Epithelial cell of esophagus (primary cell): ENCODE measurements around the gene RAP1B.

ENCODE experiments used
- DNase-seq: peaks from one replicate; pipeline ENCODE4 v3.0.0; 2010; ENCODE audit warnings: low read depth
- H3K4me3 ChIP-seq: 2 replicates; pipeline ENCODE4 v1.5.1; 2011; ENCODE audit warnings: mild to moderate bottlenecking, low read length, control low read depth
- TF ChIP-seq, protein P1 (sequence below): IDR thresholded peaks from 2 replicates; pipeline ENCODE4 v1.5.1; 2011; ENCODE audit warnings: low read depth, mild to moderate bottlenecking, low read length, control low read depth, inconsistent platforms; ENCODE audit not compliant: insufficient read depth; ENCODE audit errors: missing control alignments

Gene RAP1B

DNA sequence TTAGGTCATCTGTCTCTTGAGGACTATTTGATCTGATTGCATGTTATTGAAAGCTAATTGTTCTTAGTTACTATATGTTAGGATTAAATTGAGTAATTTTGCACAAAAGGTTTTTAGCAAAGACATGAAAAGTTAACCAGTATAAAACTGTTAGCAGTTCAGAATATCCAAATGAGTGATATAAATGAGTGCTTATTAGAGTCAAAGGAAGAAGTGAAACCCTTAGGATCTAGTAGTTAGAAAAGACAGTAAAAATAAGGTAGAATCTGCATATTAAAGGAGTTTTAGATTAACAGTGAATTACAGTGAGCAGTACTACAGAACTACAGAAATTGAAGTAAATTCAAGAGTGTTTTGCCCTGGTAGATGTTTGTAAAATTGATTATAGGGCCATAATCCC, 12.4 kb downstream of the RAP1B start:
- DNase-seq, result no peak
- TF ChIP-seq, protein P1, sequence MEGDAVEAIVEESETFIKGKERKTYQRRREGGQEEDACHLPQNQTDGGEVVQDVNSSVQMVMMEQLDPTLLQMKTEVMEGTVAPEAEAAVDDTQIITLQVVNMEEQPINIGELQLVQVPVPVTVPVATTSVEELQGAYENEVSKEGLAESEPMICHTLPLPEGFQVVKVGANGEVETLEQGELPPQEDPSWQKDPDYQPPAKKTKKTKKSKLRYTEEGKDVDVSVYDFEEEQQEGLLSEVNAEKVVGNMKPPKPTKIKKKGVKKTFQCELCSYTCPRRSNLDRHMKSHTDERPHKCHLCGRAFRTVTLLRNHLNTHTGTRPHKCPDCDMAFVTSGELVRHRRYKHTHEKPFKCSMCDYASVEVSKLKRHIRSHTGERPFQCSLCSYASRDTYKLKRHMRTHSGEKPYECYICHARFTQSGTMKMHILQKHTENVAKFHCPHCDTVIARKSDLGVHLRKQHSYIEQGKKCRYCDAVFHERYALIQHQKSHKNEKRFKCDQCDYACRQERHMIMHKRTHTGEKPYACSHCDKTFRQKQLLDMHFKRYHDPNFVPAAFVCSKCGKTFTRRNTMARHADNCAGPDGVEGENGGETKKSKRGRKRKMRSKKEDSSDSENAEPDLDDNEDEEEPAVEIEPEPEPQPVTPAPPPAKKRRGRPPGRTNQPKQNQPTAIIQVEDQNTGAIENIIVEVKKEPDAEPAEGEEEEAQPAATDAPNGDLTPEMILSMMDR, result no peak

DNA sequence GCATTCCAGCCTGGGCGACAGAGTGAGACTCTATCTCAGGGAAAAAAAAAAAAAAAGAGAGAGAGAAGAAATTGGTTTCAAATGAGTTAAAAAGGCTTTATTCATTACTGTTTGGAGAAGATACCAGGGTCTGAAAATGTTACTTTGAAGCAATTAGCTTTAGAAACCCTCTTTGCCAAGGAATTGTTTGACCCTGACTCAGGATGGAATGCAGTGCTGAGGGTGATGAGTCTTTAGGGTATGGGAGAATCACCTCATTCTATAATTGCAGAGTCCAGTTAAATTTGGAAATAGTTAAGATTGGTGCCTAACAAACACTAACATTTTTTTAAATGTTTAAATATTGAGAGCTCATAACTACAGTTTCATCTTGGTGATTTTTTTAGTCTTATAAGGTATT, 13.3 kb downstream of the RAP1B start:
- no peak for DNase-seq
- no peak overlapping the region for H3K4me3 ChIP-seq
- TF ChIP-seq, protein P1, result no peak

More for the DNA sequence above, 12.4 kb downstream of the RAP1B start:
- no peak overlapping the region for H3K4me3 ChIP-seq

DNA sequence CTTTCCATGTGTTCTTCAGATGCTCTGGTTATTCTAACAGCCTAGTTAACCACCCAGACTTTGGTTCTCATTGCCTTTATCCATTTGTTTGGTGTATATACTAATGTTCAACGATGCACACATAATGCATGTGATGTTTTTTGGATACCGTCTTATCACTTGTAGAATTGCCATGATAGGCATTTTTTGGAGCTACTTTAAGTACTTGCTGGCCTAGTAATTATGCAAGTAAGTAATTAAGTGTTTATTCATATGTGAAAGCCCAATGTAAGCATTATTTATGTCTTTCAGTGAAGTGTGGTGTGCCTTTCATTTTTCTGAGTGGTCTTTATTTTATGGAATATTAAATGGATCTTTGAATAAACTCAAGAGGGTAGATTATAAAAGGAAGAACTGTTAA, 14.2 kb downstream of the RAP1B start:
- DNase-seq, result no peak
- no peak overlapping the region for H3K4me3 ChIP-seq
- TF ChIP-seq, protein P1, result no peak

DNA sequence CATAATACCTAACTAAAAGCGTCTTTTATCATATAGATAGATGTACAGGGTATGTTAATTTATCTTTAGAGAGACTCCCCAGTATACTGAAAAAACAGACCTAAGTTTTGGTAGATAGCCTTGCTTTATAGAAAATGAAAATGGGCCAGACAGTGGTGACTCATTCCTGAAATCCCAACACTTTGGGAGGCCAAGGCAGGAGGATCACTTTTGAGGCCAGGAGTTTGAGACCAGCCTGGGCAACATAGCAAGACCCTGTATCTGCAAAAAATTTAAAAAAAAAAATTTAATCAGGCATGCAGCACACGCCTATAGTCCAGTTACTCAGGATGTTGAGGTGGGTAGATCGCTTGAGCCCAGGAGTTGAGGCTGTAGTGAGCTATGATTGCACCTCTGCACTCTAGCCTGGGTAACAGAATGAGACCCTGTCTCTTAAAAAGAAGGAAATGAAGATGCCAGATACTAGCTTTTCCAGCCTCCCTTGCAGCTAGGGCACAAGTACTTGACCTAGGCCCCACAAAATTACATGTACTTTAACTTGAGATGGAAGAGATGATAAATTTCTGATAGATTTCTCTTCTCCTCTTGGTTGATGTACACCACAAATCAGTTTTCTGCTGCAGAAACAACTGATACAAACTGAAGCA, 17.1 kb downstream of the RAP1B start:
- no peak for DNase-seq
- TF ChIP-seq, protein P1, result no peak
- H3K4me3 ChIP-seq, result no peak overlapping the region

DNA sequence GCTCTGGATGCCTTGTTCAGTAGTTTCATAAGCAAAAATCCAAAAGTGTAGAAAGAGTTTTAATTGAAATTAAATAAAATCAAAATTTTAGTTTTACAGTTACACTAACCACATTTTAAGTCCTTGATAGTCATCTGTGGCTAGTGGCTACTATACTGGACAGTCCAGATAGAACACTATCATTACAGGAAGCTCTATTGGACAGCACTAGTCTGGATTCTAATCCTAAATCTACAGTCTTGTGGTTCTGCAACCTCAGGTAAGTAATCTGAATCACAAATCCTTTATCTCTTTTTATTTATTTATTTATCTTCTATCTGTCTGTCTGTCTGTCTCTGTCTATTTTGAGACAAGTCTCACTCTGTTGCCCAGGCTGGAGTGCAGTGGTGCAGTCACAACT, 18.0 kb downstream of the RAP1B start:
- H3K4me3 ChIP-seq, result no peak overlapping the region
- no peak for DNase-seq
- TF ChIP-seq, protein P1, result no peak

DNA sequence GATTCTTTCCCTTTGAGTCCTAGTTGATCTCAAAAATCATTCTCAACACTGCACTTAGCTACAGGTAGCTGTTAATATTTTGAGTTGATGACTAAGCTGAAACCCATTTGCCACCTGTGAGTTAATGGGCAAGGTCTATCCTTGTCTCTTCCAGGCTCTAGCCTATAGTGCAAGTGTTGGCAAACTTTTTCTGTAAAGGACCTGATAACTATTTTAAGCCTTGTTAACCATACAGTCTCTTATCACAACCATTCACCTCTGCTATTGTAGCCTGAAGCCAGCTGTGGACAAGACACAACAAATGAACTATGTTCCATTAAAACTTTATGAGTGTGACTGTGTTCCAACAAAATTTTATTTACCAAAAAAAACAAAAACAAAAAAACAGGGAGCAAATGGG, 19.4 kb downstream of the RAP1B start:
- TF ChIP-seq, protein P1, result no peak
- H3K4me3 ChIP-seq, result no peak overlapping the region
- DNase-seq, result peak; percentile 36

DNA sequence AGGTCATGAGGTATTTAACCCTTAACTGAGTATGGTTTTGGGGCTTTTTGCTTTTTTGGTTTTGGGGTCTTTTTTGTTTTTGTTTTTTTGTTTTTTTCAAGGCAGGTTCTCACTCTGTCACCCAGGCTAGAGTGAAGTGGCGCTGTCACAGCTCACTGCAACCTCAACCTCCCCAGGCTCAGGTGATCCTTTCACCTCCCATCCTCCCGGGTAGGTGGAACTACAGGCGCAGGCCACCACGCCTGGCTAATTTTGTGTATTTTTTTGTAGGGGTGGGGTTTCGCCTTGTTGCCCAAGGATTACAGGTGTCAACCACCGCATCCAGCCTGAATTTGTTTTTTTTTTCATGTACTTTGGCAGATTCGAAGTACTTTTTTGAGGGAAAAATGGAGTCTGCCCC, 19.9 kb downstream of the RAP1B start:
- TF ChIP-seq, protein P1, result no peak
- H3K4me3 ChIP-seq, result no peak overlapping the region
- no peak for DNase-seq
